ENCODE results near the gene FBXO31. TPM values are rescaled to one million over a fixed set of nuclear protein-coding genes. Genes with fewer than 3 reads are reported as not detected.
"Not testable (repeated sequence)": the region's sequence is repeated elsewhere in the genome, so short reads cannot be mapped to it uniquely, and the experiment has no call there.

FBXO31 gene
- total RNA-seq, 2 donors from 2014 or later: 18.6 to 22.1 TPM

- Histone ChIP-seq H3K4me1 (ENCODE audit: control insufficient read depth, insufficient read depth, low read length) (no peaks in the 10 kb centered on the region), H3K27ac (ENCODE audit: low read depth, low read length) (no peak overlapping the region), H3K27me3 (ENCODE audit: control insufficient read depth, insufficient read depth, low read length, poor library complexity, severe bottlenecking) (no peaks in the 10 kb centered on the region), H3K9me3 (ENCODE audit: control insufficient read depth, low read length) (no peaks in the 10 kb centered on the region), H3K36me3 (ENCODE audit: control insufficient read depth, insufficient read depth, low read length) (no peaks in the 10 kb centered on the region), H3K4me3 (ENCODE audit: low read length) (no peak overlapping the region), H3K9ac (ENCODE audit: extremely low read depth, low read length, poor library complexity, severe bottlenecking) (no peak overlapping the region)
- peak; percentile 27 for DNase-seq
- Mint-ChIP-seq H3K36me3 (ENCODE audit: low read depth) (no peaks in the 10 kb centered on the region), H3K9me3 (no peaks in the 10 kb centered on the region), H3K27ac (no peak overlapping the region), H3K4me3 (no peak overlapping the region), H3K27me3 (ENCODE audit: insufficient read depth) (no peaks in the 10 kb centered on the region), H3K4me1 (peaks cover 25% of the 10 kb centered on the region)
- WGBS, 2 experiments (ENCODE audit: insufficient coverage in 1 of 2, insufficient read length in 1 of 2): 83 to 95% methylated on average over 4 to 5 of the region's 5 CpGs
- no peak for TF ChIP-seq CTCF (conservative IDR thresholded peaks at IDR 0.05)
Observed at GRCh38 chr16:87389245-87389644, 5.7 kb upstream of the FBXO31 start.

GRCh38 chr16:87388818-87389134, 5.2 kb upstream of the FBXO31 start:
- H3K27ac ChIP-seq (ENCODE audit: low read depth, low read length): peak overlapping the region; percentile 81
- Mint-ChIP-seq H3K27ac (peak overlapping the region; percentile 97), H3K9me3 (no peaks in the 10 kb centered on the region), H3K4me1 (peaks cover 22% of the 10 kb centered on the region), H3K27me3 (ENCODE audit: insufficient read depth) (no peaks in the 10 kb centered on the region), H3K4me3 (peak overlapping the region; percentile 40), H3K36me3 (ENCODE audit: low read depth) (no peaks in the 10 kb centered on the region)
- TF ChIP-seq CTCF (conservative IDR thresholded peaks at IDR 0.05): no peak
- H3K9ac ChIP-seq (ENCODE audit: extremely low read depth, low read length, poor library complexity, severe bottlenecking): peak overlapping the region; percentile 1
- no CpG with 5 or more reads among the region's 1 CpG for WGBS, 2 experiments (ENCODE audit: insufficient coverage in 1 of 2, insufficient read length in 1 of 2)
- H3K36me3 ChIP-seq (ENCODE audit: control insufficient read depth, insufficient read depth, low read length): no peaks in the 10 kb centered on the region
- H3K9me3 ChIP-seq (ENCODE audit: control insufficient read depth, low read length): no peaks in the 10 kb centered on the region
- H3K27me3 ChIP-seq (ENCODE audit: control insufficient read depth, insufficient read depth, low read length, poor library complexity, severe bottlenecking): no peaks in the 10 kb centered on the region
- no peak for DNase-seq
- peak overlapping the region; percentile 62 for H3K4me3 ChIP-seq (ENCODE audit: low read length)
- no peaks in the 10 kb centered on the region for H3K4me1 ChIP-seq (ENCODE audit: control insufficient read depth, insufficient read depth, low read length)

- Histone ChIP-seq H3K9ac (ENCODE audit: extremely low read depth, low read length, poor library complexity, severe bottlenecking) (peak overlapping the region; percentile 42), H3K36me3 (ENCODE audit: control insufficient read depth, insufficient read depth, low read length) (no peaks in the 10 kb centered on the region), H3K27me3 (ENCODE audit: control insufficient read depth, insufficient read depth, low read length, poor library complexity, severe bottlenecking) (no peaks in the 10 kb centered on the region), H3K27ac (ENCODE audit: low read depth, low read length) (peak overlapping the region; percentile 81), H3K4me3 (ENCODE audit: low read length) (peak overlapping the region; percentile 62), H3K9me3 (ENCODE audit: control insufficient read depth, low read length) (no peaks in the 10 kb centered on the region), H3K4me1 (ENCODE audit: control insufficient read depth, insufficient read depth, low read length) (no peaks in the 10 kb centered on the region)
- peak; percentile 97 for DNase-seq
- TF ChIP-seq CTCF (conservative IDR thresholded peaks at IDR 0.05): no peak
- H3K27ac Mint-ChIP-seq: peak overlapping the region; percentile 97
- WGBS, 2 experiments (ENCODE audit: insufficient coverage in 1 of 2, insufficient read length in 1 of 2): 35 to 54% methylated on average over 11 to 18 of the region's 18 CpGs
- H3K36me3 Mint-ChIP-seq (ENCODE audit: low read depth): no peaks in the 10 kb centered on the region
- peaks cover 16% of the 10 kb centered on the region for H3K4me1 Mint-ChIP-seq
- peak overlapping the region; percentile 40 for H3K4me3 Mint-ChIP-seq
- no peaks in the 10 kb centered on the region for H3K9me3 Mint-ChIP-seq
- no peaks in the 10 kb centered on the region for H3K27me3 Mint-ChIP-seq (ENCODE audit: insufficient read depth)
Observed at GRCh38 chr16:87387942-87388817, 4.6 kb upstream of the FBXO31 start.

GRCh38 chr16:87384875-87385167, 1.2 kb upstream of the FBXO31 start:
- H3K4me3 ChIP-seq (ENCODE audit: low read length): peak overlapping the region; percentile 82
- H3K9me3 ChIP-seq (ENCODE audit: control insufficient read depth, low read length); H3K4me1 ChIP-seq (ENCODE audit: control insufficient read depth, insufficient read depth, low read length); H3K9me3 Mint-ChIP-seq; DNase-seq; H3K36me3 Mint-ChIP-seq (ENCODE audit: low read depth); H3K27ac ChIP-seq (ENCODE audit: low read depth, low read length); H3K27me3 Mint-ChIP-seq (ENCODE audit: insufficient read depth); H3K36me3 ChIP-seq (ENCODE audit: control insufficient read depth, insufficient read depth, low read length); H3K27me3 ChIP-seq (ENCODE audit: control insufficient read depth, insufficient read depth, low read length, poor library complexity, severe bottlenecking): not testable (repeated sequence)
- peak overlapping the region; percentile 64 for H3K9ac ChIP-seq (ENCODE audit: extremely low read depth, low read length, poor library complexity, severe bottlenecking)
- H3K4me3 Mint-ChIP-seq: peak overlapping the region; percentile 78
- 88% methylated on average over 12 of the region's 12 CpGs; no CpG with 5 or more reads in 1 of the 2 experiments for WGBS, 2 experiments (ENCODE audit: insufficient coverage in 1 of 2, insufficient read length in 1 of 2)
- H3K4me1 Mint-ChIP-seq: peaks cover 22% of the 10 kb centered on the region
- peak overlapping the region; percentile 70 for H3K27ac Mint-ChIP-seq

Data from endodermal cell (in vitro differentiated cells).